ENCODE measurements around the gene LRRC28. TPM values are rescaled to one million over a fixed set of nuclear protein-coding genes. Genes with fewer than 3 reads are reported as not detected.

The LRRC28 gene
- total RNA-seq, 1 donor = 27.6 TPM

- no peak for DNase-seq (ENCODE audit: low read depth)
- no peak for TF ChIP-seq CTCF (IDR thresholded peaks at IDR 0.05; ENCODE audit: insufficient read depth, low read depth, low read length)
- no peak overlapping the region for H3K4me3 ChIP-seq (ENCODE audit: low read depth, low read length)
Observed at GRCh38 chr15:99350408-99350807, 99.1 kb downstream of the LRRC28 start.

DNA sequence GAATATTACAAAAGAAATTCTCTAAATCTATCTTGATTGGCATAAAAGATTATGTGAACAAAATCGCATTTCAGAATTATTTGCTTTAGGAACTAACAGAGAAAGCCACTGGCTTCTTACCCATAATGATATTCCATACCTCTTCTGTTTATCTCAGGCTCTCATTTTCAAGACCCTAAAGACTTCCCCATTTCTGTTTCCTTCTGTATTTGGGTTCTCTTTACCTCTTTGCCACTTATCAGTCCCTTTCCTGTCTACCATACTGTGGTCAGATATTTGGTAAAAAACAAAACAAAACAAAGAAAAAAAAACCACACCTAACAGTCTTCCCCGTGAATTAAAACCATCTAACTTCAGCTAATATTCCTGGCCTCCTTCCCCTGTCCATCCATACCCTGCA is 108.5 kb downstream of the LRRC28 start:
- TF ChIP-seq CTCF (IDR thresholded peaks at IDR 0.05; ENCODE audit: insufficient read depth, low read depth, low read length) = no peak
- H3K4me3 ChIP-seq (ENCODE audit: low read depth, low read length) = no peak overlapping the region
- DNase-seq (ENCODE audit: low read depth) = no peak

DNA sequence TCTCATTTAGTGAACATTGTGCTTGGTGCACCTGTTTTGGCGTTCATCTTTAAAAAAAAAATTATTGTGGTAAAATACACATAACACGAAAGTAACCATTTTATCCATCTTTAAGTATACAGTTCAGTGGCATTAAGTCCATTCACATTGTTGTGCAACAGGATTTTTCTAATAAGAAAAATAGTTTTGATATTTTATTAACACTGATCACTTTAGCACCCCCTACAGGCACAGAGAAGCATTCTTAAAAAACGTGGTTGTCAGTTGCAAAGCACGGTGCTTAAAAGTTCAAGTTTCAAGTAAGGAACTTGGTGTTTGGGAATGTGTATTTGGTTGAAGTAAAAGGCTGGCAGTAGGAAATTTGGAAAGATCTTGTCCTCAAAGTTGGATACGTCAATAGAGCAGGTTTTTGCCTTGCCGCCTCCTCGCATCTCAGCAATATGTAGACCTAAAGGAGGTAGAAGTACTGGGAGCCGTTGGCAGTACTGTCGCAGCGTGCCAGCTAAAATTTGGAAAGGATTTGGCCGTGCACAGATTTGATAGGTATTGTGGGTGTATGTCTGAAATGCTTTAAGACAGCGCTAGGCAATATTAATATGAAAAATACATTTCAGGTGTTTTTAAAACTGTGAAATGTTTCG is 110.4 kb downstream of the LRRC28 start:
- peak; percentile 61 for TF ChIP-seq CTCF (IDR thresholded peaks at IDR 0.05; ENCODE audit: insufficient read depth, low read depth, low read length)
- H3K4me3 ChIP-seq (ENCODE audit: low read depth, low read length) = no peak overlapping the region
- peak; percentile 44 for DNase-seq (ENCODE audit: low read depth)

- DNase-seq (ENCODE audit: low read depth) = no peak
- H3K4me3 ChIP-seq (ENCODE audit: low read depth, low read length) = no peak overlapping the region
- TF ChIP-seq CTCF (IDR thresholded peaks at IDR 0.05; ENCODE audit: insufficient read depth, low read depth, low read length) = no peak
Observed at GRCh38 chr15:99365242-99365641, 114.0 kb downstream of the LRRC28 start.

DNA sequence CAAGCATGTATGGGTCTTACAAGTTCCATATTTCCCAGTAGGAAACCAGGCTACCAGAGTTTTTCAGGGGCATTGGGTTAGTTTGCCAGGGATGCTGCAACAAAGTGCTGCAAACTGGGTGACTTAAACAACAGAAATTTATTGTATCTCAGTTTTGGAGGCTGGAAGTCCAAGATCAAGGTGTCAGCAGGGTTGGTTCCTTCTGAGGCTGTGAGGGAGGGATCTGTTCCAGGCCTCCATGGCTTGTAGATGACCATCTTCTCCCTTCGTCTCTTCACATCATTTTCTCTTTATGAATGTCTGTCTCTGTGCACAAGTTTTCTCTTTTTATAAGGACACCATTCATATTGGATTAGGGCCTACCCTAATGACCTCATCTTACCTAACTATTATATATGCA is 114.7 kb downstream of the LRRC28 start:
- no peak for TF ChIP-seq CTCF (IDR thresholded peaks at IDR 0.05; ENCODE audit: insufficient read depth, low read depth, low read length)
- H3K4me3 ChIP-seq (ENCODE audit: low read depth, low read length) = no peak overlapping the region
- DNase-seq (ENCODE audit: low read depth) = no peak

GRCh38 chr15:99368743-99369142 is 117.5 kb downstream of the LRRC28 start:
- no peak for DNase-seq (ENCODE audit: low read depth)
- H3K4me3 ChIP-seq (ENCODE audit: low read depth, low read length) = no peak overlapping the region
- no peak for TF ChIP-seq CTCF (IDR thresholded peaks at IDR 0.05; ENCODE audit: insufficient read depth, low read depth, low read length)

DNA sequence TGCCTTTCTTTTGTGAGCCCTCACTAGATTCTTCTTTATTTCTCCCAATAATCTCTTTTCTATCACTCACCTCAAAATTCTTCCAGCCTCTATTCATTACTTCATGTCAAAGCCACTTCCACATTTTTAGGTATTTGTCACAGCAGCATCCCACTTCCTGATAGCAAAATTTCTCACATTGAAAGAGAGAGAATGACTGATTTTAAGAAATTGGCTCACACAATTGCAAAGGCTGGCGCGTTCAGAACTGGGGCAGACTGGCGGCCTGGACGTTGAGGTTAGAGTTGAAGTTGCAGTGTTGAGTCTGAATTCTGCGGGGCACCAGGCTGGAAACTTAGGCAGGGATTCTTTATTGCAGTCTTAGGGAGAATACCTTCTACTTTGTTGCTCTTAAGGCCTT is 117.9 kb downstream of the LRRC28 start:
- no peak overlapping the region for H3K4me3 ChIP-seq (ENCODE audit: low read depth, low read length)
- no peak for DNase-seq (ENCODE audit: low read depth)
- no peak for TF ChIP-seq CTCF (IDR thresholded peaks at IDR 0.05; ENCODE audit: insufficient read depth, low read depth, low read length)
